ENCODE data around the gene DISC1.

- TF ChIP-seq CTCF (IDR thresholded peaks at IDR 0.05) (no peak), POLR2A (IDR thresholded peaks at IDR 0.05) (no peak)
Measured at GRCh38 chr1:231810415-231810814, 183.8 kb downstream of the DISC1 start.
